Measurements from ENCODE around the gene RPL35A.

- TF ChIP-seq CTCF (IDR thresholded peaks at IDR 0.05; ENCODE audit: low read depth, low read length) (no peak), POLR2A (IDR thresholded peaks at IDR 0.05; ENCODE audit: extremely low read depth, insufficient read length) (no peak)
Observed at GRCh38 chr3:197953881-197954280, 3.9 kb downstream of the RPL35A start.
